ENCODE measurements around the gene KIF17.
"Not testable (repeated sequence)": the region's sequence is repeated elsewhere in the genome, so short reads cannot be mapped to it uniquely, and the experiment has no call there.

- TF ChIP-seq EZH2phosphoT487 (IDR thresholded peaks at IDR 0.05; ENCODE audit: borderline replicate concordance, low read depth); EP300 (IDR thresholded peaks at IDR 0.05; ENCODE audit: borderline replicate concordance in 1 of 2, low read depth in 1 of 2, low read length in 1 of 2): not testable (repeated sequence)
- TF ChIP-seq, protein P1, sequence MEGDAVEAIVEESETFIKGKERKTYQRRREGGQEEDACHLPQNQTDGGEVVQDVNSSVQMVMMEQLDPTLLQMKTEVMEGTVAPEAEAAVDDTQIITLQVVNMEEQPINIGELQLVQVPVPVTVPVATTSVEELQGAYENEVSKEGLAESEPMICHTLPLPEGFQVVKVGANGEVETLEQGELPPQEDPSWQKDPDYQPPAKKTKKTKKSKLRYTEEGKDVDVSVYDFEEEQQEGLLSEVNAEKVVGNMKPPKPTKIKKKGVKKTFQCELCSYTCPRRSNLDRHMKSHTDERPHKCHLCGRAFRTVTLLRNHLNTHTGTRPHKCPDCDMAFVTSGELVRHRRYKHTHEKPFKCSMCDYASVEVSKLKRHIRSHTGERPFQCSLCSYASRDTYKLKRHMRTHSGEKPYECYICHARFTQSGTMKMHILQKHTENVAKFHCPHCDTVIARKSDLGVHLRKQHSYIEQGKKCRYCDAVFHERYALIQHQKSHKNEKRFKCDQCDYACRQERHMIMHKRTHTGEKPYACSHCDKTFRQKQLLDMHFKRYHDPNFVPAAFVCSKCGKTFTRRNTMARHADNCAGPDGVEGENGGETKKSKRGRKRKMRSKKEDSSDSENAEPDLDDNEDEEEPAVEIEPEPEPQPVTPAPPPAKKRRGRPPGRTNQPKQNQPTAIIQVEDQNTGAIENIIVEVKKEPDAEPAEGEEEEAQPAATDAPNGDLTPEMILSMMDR (IDR thresholded peaks at IDR 0.05), result not testable (repeated sequence)
These were observed 606 bp upstream of the KIF17 start for GRCh38 chr1:20718343-20718882.

All from SK-N-SH (cell line).